GM12864 (cell line): ENCODE data around the gene TMEM135.

Experiments
- DNase-seq: peaks from one replicate; pipeline ENCODE4 v3.0.0-alpha.2; 2011; ENCODE audit warnings: low read depth
- H3K4me3 ChIP-seq: 2 replicates; pipeline ENCODE4 v1.5.1; 2011; ENCODE audit warnings: mild to moderate bottlenecking, low read depth, low read length, control low read depth
- CTCF ChIP-seq: IDR thresholded peaks from 2 replicates; pipeline ENCODE4 v1.5.1; 2011; ENCODE audit warnings: low read depth, mild to moderate bottlenecking, moderate library complexity, low read length, control low read depth, inconsistent platforms; ENCODE audit errors: missing control alignments

The TMEM135 gene

GRCh38 chr11:87252869-87253268 lies 215.1 kb downstream of the TMEM135 start:
- TF ChIP-seq CTCF, result no peak
- H3K4me3 ChIP-seq, result no peak overlapping the region
- no peak for DNase-seq

DNA sequence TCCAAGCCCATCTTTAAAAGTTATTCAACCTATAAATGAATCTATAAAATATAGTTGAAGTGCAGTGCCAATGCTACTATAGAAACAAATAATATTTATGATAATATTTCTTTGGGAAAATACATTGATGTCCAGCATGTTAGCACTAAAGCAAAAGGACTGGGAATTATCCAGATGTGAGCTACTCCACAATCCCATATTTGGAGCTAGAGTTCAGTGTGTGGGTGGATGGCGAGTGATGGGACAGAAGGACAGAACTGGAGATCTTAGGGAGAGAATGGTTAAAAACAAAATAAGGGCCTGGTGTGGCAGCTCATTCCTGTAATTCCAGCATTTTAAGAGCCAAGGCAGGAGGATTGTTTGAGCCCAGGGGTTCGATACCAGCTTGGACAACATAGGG lies 216.8 kb downstream of the TMEM135 start:
- no peak for TF ChIP-seq CTCF
- H3K4me3 ChIP-seq, result no peak overlapping the region

GRCh38 chr11:87255589-87255988 lies 217.9 kb downstream of the TMEM135 start:
- no peak for TF ChIP-seq CTCF
- no peak for DNase-seq
- no peak overlapping the region for H3K4me3 ChIP-seq

More for the DNA sequence above, 216.8 kb downstream of the TMEM135 start:
- no peak for DNase-seq

DNA sequence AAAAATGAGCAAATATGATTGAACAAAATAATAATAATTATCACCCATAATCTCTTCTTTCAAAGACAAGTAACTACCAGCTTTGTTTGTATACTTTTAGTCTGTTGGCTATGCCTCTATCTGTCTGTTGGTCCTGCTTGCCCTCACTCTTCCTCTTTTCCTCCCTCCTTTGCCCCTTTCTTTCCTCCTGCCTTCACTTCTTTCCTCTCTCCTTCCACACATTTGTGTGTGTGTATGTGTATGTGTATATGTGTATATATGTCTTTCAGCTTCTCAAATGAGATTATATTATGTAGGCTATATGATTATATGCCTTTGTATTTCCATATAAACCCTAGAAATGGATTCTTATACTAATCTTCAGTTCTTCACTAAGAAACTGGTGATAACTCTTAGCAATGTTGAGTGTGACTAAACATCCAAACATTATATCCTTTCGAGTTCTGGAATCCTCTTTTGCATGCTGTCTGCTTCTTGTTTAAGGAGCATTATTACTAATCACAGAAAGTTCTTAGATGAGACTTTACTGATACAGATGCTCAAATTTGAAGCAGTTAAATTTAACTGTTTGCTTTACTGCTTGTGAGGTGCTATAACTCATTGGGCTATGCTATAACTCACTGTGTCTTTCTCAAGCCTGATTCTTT lies 219.1 kb downstream of the TMEM135 start:
- DNase-seq, result no peak
- TF ChIP-seq CTCF, result no peak
- H3K4me3 ChIP-seq, result no peak overlapping the region

DNA sequence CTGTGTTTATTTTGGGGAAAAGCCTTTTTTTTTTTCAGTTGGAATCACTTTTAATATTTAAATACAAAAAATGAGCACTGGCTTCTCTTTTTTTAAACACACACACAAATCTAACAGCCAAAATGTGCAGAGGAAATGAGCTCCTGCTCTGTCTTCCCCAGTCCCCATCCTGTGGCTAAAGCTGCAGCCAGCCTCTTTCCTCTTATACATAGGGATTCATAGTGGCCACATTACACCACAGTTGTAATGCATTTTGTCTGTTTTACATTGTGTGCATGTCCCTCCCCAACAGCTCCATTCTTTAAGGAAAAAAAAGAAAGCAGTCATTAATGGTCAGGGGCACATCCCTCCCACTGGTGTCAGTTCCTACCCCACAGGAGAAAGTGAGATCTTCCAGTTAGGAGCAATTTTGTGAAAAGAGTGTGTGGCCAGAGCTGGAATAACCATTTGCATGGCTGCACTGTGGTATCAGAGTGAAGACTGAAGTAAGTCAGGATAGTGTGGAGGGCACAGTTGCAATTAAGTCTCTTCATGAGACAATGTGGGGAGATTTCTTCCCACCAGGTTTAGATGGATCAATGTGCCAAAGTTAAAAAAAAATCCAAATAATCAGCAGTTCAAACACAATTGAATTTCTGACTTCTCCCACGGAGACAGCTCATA lies 220.6 kb downstream of the TMEM135 start:
- no peak for DNase-seq
- H3K4me3 ChIP-seq, result no peak overlapping the region
- no peak for TF ChIP-seq CTCF

DNA sequence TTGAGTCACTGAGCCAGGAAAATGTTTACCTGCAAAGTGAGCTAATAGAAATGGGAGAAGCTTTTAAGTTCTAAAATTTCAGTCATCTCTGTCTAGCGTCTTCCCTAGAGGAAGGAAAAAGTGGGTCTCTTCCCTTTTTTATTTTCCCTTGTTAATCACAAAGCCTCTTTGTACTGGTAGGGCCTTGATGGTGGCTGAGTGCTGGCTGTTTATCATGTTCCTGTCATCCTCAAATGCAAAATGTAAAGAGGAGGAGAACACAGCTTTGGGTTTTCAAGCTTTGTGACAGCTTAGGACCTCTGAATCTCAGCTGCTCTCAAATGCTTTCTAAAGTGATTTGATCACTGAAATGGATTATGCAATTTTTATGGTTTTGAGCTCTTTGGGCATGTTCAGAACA lies 222.0 kb downstream of the TMEM135 start:
- no peak for DNase-seq
- H3K4me3 ChIP-seq, result no peak overlapping the region
- TF ChIP-seq CTCF, result no peak

- TF ChIP-seq CTCF, result no peak
- DNase-seq, result no peak
- no peak overlapping the region for H3K4me3 ChIP-seq
Observed at GRCh38 chr11:87260811-87261210, 223.1 kb downstream of the TMEM135 start.
